ENCODE measurements around the gene OLFML2B.

DNA sequence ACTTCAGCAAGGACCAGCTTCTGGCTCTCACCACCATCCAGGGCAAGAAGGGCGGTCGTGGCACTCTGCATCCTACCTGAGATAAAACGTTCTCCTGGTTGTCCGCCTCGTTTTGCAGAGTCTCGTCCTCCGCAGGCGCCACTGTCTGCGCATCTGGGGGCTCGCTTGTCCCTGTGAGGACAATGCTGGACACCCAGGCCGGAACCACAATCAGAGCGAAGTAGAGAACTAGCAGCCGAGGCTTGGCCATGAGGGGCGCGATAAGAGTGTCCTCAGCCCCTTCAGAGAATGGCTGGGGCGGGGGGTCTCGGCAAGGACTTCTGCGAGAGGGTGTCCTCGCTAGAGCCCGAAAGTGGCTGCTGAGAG lies 505 bp downstream of the OLFML2B start:
- no peak for TF ChIP-seq TAF1 (IDR thresholded peaks at IDR 0.05; ENCODE audit: borderline replicate concordance, insufficient read depth, low read length)
- TF ChIP-seq SIN3A (IDR thresholded peaks at IDR 0.05; ENCODE audit: borderline replicate concordance, insufficient read depth, low read length): no peak
- no peak for TF ChIP-seq POLR2AphosphoS5 (IDR thresholded peaks at IDR 0.05; ENCODE audit: low read depth, low read length)
